Tibial nerve (tissue), 3 donors: Measurements from ENCODE around the gene VMAC.

ENCODE experiments used
- CTCF ChIP-seq, 5 experiments: fragments of 200-600 bp in 3 of 5; fragments of 450-650 bp in 2 of 5; sonication (generic) in 3 of 5; IDR thresholded peaks; one replicate each; pipeline ENCODE4 v1.5.1; 2016 to 2019; ENCODE audit warnings: antibody characterized with exemption in 5 of 5, mild to moderate bottlenecking in 3 of 5, moderate library complexity in 2 of 5
- POLR2A ChIP-seq, 2 donors: fragments of 450-650 bp; IDR thresholded peaks; one replicate each; pipeline ENCODE4 v1.6.1; 2017; ENCODE audit warnings: antibody characterized with exemption in 2 of 2, mild to moderate bottlenecking in 2 of 2, moderate library complexity in 2 of 2

- TF ChIP-seq CTCF (IDR thresholded peaks at IDR 0.05) (no peak), POLR2A (IDR thresholded peaks at IDR 0.05) (no peak)
Measured at GRCh38 chr19:5903056-5903623, 1.5 kb upstream of the VMAC start.
